Inflammatory macrophage treated with lipopolysaccharide for 1 hour (primary cell): ENCODE results near the gene SPP1.
A peak's percentile ranks its signal among the peaks of the same experiment; 100 is the strongest.
"Not testable (repeated sequence)": the region's sequence is repeated elsewhere in the genome, so short reads cannot be mapped to it uniquely, and the experiment has no call there.

Experiments
- DNase-seq, 2 donors: peaks; one replicate each; pipeline ENCODE4 v3.0.0-alpha.2; 2020 to 2022

Gene SPP1

DNA sequence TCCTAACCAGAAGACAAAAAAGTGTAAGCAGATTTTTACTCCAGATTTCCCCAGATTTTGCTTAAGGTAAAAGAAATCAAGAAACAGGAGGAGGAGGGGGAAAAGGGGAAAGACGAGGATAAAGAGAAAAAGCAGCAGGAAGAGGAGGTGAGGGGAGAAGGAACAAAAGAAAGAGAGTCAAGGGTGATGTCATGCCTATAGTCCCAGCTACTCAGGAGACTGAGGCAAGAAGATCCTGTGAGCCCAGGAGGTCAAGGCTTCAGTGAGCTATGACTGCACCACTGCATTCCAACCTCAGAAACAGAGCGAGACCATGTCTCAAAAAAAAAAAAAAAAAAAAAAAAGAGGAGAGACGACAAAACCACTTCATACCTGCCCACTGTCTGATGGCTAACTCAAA, 19.9 kb downstream of the SPP1 start:
- DNase-seq, result no peak

DNA sequence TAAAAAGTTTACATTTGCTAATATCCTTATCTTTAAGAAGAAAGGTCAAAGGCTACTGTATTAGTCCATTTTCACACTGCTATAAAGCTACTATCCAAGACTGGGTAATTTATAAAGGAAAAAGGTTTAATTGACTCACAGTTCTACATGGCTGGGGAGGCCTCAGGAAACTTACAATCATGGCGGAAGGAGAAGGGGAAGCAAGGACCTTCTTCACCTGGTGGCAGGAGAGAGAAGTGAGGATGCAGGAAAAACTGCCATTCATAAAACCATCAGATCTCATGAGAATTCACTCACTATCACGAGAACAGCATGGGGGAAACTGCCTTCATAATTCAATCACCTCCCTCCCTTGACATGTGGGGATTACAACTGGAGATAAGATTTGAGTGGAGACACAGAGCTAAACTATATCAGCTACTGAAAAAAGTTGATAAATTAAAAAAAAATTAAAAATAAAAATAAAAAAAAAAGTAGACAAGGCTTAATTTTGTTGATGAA, 23.7 kb downstream of the SPP1 start:
- not testable (repeated sequence) for DNase-seq

DNA sequence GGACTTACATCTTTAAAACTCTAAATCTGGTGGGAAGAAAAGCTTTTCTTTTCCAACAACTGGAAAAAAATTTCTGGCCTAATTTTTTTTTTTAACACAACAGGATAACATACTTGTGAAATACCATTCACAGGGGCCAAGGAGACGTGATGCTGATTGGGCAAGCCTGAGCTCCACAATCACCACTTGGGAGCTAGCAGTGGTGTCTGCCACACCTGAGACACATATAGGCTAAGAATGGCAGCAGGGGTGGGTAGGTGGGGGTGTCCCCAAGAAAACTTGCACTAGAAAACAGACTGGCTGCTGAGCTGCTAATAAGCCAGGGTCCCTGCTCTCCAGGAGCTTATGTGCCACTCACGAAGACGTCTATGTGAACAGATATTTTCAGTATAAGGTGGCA, 26.4 kb downstream of the SPP1 start:
- no peak for DNase-seq

DNA sequence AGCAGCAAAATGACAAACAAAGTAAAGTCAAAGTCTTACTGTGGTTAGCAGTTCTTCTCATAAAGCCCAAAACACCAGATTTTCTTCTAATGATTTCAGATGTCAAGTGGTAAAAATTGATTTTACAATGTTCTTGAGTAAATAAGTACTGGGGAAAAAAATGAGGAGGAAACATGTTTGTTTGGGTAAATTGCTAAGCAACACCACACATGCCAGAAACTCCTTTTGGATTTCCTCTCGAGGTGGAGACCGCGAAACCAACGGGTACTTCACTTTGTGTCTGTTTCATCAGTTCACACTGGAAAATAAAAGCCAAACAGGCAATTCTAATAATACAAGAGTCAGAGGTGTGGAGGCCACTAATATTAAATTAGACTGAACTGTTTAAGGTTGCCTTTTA, 27.3 kb downstream of the SPP1 start:
- no peak for DNase-seq

DNA sequence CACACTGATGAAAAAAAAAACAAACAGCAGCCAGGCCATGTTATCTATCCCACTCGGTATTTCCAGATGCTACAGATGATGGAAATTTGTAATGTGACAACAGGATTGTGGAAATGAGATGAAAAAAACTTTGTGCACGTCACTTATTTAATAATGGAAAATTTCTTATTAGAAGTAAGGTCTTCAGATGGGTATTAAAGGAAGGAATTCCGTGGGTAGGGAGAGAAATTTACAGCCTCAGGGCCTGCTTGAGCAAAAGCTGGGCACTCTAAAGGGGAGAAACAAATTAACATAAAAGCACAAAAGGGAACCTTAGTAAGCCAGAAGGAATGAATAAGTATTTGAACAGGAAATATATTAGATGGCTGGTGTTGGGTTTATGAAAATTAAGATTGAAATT, 27.7 kb downstream of the SPP1 start:
- DNase-seq, result no peak

DNA sequence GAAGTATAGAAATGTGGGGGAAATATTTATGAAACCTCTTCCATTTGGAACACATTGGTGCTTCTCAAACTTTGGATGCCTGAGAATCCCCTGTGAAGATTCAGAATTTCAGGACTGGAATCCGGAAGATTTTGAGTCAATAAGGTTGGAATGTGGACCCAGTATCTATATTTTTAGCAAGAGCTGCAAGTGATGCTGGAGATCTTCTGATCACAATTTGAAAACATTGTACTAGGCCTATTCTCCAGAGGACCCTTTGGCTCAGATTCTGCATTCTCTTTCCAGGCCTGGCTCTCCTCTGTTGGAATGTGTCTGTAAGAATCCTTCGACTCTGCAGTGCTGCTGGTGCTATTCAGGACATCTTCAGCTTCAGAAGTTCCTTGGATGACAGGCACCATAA, 29.6 kb downstream of the SPP1 start:
- no peak for DNase-seq

DNA sequence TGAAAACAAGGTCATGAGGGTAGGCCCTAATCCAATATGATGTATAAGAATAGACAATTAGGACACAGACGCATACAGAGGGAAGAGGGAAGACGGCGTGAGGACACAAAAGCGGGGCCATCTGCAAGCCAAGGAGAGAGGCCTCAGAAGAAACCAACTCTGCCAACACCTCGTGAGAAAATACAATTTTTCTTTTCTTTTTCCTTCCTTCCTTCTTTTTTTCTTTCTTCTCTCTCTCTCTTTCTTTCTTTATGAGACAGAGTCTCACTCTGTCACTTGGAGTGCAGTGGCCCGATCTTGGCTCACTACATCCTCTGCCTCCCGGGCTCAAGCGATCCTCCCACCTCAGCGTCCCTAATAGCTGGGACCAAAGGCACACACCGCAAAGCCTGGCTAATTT, 30.4 kb downstream of the SPP1 start:
- DNase-seq, result no peak

DNA sequence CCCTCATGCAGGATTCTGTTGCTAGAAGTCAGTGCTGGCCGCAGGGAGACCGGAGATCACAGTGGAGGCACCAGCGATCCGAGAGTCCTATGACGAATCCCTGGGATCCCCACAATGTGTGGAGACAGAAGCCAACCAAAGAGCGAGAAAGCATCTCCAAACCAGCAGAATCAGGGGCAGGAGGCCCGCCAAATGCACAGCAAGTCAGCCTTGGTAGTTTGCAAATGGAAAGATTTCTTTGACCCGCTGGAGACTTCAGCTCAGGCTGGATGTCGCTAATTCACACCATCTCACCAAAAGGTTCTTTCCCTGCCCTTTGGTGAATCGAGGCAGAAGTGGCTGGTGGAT, 31.4 kb downstream of the SPP1 start:
- DNase-seq, result no peak

DNA sequence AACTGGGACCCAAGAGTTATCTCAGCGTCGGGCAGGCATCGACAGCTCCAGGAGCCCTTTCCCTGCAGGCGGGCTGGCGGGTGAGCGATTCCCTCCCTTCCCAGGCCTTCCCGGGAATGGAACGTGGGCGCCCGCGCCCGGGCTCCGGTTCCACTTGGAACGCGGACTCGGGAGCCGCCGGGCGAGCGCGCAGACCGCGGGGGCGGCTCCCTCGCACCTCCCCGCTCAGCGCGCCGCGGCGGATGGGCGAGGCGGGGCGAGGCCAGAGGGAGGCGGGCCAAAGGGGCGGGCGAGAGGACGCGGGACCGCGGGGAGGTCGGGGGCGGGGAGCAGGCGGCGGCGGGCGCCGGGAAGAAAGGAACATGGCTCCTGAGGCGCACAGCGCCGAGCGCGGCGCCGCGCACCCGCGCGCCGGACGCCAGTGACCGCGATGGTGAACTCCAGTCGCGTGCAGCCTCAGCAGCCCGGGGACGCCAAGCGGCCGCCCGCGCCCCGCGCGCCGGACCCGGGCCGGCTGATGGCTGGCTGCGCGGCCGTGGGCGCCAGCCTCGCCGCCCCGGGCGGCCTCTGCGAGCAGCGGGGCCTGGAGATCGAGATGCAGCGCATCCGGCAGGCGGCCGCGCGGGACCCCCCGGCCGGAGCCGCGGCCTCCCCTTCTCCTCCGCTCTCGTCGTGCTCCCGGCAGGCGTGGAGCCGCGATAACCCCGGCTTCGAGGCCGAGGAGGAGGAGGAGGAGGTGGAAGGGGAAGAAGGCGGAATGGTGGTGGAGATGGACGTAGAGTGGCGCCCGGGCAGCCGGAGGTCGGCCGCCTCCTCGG, 32.0 kb downstream of the SPP1 start, which contains the start of gene PKD2:
Gene PKD2, plus strand, starts transcription at position 332 of the 818 bp plus-strand sequence. Its CDS starts 99 bp downstream, at position 431.
- DNase-seq, result peak; percentile 56 to 77

DNA sequence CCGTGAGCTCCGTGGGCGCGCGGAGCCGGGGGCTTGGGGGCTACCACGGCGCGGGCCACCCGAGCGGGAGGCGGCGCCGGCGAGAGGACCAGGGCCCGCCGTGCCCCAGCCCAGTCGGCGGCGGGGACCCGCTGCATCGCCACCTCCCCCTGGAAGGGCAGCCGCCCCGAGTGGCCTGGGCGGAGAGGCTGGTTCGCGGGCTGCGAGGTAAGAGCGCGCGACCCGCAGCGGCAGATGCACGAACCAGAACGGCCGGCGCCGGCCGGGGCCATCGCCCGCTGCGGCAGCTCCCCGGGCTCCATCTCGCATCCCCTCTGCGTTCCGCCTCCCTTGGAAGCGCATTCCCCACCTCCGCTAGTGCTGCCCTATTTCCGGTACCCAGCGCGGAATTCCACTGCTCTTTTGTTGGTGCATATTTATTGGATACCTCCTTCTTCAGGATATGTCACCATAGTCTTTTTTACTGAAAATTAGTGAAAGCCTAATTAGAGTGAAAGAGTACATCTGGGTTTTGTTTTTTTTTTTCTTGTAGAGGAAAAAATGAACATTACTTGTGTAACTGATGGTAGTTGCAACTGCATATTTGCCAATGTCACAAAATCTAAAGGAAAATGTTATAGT, 32.7 kb downstream of the SPP1 start:
- no peak for DNase-seq

DNA sequence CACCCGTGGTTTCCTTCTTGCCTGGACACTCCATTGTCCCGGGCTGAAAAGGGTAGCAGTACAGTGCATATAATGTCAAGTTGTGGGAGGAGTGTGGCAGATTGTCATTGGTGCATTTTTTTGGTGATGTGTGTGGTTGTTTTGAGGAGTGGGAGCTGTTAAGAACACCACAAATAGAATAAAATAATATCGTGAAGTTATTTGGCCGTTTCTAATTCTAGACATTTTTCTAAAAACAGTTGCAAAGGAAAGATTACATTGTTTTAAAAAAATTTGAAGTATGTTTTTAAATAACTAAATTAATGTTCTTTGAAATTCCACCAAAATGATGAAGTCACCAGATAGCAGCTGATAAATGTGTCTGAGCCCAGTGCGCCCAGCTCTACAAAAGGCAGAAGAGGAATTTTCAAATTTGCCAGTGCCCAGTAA, 33.2 kb downstream of the SPP1 start:
- peak in 1 of 2 donors; percentile 44 for DNase-seq

DNA sequence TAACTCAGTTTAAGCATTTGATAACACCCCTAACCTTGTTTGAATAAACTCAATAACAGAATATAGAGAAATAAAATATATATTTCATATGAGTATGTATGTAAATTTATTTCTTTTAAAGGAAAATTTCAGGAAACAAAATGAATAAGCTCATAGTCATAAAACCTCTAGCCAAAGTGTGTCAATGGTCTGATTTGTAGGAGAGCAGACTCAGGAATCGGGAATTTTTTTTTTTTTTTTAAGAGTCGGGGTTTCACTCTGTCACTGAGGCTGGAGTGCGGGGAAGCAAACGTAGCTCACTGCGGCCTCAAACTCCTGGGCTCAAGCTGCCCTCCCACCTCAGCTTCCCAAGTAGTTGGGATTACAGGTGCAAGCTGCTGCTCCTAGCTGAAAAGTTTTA, 34.4 kb downstream of the SPP1 start:
- no peak for DNase-seq

DNA sequence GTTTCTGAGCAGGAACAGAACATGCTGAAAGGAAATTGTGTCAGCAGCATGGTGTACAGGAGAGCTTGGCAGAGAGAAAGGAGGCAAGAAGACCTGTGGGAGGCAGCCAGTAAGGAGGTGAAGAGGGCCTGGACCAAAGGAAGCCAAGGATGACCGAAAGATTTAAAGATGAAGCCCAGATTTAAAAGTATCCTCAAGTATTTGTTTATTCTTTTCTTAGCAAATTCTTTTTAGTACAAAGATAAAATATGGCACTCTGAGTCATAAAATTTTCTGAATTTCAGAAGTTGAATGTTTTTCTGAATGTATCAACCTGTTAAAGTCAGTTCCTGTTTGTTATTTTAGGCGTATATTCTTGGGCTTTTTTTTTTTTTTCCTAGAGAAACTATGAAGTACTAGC, 35.5 kb downstream of the SPP1 start:
- peak in 1 of 2 donors; percentile 32 for DNase-seq

DNA sequence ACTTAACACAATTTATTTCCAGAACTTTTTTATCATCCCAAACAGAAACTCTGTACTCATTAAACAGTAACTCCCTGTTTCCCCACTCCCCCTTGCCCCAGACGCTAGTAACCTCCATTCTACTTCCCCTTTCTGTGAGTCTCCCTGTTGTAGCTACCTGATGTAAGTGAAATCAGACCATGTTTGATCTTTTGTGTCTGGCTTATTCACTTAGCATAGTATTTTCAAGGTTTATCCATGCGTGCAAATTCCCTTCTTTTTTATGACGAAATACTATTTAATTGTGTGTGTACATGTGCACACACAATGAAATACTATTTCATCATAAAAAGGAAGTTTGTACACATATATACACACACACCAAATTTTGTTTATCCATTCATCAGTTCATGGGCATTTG, 37.1 kb downstream of the SPP1 start:
- peak; percentile 50 for DNase-seq

DNA sequence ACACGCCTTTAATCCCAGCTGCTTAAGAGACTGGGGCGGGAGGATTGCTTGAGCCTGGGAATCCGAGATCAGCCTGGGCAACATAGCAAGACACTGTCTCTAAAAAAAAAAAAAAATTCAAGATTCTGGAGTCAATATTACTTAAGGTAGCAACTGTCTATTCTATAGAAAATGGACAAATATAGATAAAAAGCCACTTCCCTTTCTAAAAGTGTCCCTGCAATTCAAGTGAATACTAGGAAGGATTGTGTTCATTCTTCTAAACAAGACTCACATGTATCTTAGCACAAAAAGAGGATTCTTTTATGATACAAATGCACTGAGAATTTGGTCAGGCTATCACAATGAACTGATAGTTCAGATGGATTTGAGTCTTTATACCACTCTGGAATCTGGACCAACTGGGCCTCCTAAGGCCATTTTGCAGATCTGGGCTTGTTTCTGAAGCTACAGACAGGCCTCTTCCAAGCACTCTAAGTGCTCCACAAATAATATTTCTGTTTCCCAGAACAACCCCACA, 38.9 kb downstream of the SPP1 start:
- no peak for DNase-seq

DNA sequence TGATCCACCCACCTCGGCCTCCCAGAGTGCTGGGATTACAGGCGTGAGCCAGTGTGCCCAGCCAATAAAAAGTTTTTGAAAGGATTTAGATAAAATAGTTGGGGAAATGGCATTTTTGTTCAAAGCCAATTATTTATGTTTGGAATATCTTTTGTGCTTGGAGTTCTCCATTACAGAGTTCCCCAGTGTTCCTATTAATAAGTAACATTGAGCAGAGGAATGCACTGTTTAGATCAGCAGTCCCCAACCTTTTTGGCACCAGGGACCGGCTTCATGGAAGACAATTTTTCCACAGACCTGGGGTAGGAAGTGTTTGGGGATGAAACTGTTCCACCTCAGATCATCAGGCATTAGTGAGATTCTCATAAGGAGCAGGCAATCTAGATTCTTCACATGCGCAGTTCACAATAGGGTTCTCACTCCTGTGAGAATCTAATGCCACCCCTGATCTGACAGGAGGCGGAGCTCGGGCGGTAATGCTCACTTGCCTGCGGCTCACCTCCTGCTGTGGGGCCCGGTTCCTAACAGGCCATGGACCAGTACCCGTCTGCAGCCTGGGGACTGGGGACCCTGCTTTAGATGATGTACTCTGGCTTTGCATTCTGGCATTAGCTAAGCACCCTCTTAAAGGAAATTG, 40.3 kb downstream of the SPP1 start:
- no peak for DNase-seq

DNA sequence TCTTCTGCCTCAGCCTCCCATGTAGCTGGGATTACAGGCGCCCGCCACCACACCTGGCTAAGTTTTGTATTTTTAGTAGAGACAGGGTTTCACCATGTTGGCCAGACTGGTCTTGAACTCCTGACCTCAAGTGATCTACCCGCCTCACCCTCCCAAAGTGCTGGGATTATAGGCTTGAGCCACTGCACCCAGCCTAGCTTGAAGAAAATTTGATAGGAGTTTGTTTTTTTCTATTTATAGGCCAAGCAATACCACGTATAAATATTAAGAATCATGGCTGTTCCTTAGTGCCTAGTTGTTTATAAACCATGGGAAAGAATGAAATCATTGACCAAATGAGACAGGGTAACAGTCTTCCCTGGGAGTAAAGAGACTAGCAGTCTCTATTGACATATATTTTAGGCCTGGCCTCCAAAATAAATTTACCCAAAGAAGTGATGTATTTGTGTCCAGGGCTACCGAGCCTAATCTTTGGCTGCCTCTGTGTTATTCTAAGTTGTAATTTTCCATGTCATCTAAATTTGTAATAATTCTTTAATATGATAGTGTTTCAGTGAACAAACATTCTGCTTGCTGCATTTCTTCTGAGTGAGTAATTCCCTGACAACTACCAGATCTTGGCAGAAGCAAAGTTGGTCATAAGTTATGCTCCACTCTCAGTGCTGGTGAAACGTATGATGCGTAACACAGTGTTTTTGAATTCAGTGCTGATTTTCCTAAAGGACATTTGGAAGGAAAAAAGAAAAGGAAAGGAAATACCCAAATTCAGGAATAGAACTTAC, 42.2 kb downstream of the SPP1 start:
- DNase-seq, result no peak

DNA sequence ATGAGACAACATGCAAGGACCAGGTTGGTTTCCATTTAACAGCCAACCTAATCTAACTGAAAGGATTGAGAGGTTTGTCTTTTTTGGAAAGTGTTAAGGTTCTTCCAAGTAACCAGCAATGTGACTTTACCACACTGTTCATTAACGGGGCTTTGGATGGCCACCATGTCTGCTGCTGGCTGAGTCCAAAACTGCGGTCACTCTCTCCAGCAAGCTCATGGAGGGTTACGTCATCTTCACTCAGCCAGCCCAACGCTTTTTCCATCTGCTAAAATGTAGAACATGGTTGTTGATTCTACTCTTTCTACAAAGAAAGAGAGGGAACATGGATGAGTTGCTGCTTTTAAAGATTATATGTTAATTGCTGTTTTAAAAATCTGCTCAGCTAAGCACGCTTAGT, 43.0 kb downstream of the SPP1 start:
- no peak for DNase-seq

DNA sequence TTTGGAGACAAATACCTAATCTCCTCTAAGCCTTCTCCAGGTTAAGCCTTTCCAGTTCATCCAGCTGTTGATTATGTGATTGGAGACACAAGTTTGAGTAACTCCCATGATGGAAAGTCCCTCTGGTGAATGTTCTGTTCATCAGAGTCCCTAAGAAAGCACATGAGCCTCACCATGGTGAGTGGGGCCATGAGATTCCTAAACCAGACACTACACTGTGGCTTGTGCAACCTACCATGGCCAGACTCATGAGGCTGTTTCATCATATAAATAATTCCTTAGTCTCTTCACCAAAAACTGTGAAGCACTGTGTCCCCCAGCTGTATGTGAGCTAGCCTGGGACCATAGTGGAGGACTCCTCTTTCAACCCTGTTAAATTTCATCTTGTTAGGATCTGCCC, 46.3 kb downstream of the SPP1 start:
- DNase-seq, result peak; percentile 57 to 93

DNA sequence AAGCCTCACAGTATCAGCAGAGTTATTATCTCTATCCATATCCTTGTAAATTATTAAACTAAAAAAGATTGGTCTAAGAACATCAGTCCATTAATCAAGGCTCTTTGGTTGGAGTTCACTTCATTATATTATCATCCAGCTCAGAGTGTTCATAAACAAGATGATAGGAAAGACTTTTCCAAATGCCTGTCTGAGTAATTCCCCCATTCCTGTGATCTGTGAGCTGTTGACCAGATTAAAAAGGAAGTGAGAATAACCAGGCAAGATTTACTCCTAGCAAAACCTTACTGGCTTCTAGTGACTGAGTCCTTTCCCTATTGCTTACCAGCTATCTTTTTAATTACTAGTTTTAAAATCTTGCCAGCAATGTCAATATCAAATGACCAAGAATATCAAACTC, 46.8 kb downstream of the SPP1 start:
- peak in 1 of 2 donors; percentile 67 for DNase-seq

DNA sequence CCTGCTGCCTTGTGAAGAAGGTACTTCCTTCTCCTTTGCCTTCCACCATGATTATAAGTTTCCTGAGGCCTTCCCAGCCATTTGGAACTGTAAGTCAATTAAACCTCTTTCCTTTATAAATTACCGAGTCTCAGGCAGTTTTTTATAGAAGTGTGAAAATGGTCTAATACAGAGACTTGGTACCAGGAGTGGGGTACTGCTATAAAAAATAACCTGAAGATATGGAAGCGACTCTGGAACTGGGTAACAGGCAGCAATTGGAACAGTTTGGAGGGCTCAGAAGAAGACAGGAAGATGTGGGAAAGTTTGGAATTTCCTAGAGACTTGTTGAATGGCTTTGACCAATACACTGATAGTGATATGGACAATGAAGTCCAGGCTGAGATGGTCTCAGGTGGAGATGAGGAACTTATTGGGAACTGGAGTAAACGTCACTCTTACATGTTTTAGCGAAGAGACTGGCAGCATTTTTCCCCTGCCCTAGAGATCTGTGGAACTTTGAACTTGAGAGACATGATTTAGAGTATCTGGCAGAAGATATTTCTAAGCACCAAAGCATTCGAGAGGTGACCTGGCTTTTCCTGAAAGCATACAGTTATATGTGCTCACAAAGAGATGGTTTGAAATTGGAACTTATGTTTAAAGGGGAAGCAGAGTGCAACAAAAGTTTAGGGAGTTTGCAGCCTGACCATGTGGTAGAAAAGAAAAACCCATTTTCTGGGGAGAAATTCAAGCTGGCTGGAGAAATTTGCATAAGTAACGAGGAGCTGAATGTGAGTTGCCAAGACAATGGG, 50.6 kb downstream of the SPP1 start:
- not testable (repeated sequence) for DNase-seq
